ENCODE data around the gene NAMPT.
"Not testable (repeated sequence)": the region's sequence is repeated elsewhere in the genome, so short reads cannot be mapped to it uniquely, and the experiment has no call there.

Gene NAMPT

DNA sequence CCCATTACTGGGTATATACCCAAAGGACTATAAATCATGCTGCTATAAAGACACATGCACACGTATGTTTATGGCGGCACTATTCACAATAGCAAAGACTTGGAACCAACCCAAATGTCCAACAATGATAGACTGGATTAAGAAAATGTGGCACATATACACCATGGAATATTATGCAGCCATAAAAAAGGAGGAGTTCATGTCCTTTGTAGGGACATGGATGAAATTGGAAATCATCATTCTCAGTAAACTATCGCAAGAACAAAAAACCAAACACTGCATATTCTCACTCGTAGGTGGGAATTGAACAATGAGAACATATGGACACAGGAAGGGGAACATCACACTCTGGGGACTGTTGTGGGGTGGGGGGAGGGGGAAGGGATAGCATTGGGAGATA, 13.8 kb upstream of the NAMPT start:
- not testable (repeated sequence) for DNase-seq (ENCODE audit: low spot score)

DNA sequence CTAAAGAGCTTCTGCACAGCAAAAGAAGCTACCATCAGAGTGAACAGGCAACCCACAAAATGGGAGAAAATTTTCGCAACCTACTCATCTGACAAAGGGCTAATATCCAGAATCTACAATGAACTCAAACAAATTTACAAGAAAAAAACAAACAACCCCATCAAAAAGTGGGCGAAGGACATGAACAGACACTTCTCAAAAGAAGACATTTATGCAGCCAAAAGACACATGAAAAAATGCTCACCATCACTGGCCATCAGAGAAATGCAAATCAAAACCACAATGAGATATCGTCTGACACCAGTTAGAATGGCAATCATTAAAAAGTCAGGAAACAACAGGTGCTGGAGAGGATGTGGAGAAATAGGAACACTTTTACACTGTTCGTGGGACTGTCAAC, 13.4 kb upstream of the NAMPT start:
- DNase-seq (ENCODE audit: low spot score): not testable (repeated sequence)

DNA sequence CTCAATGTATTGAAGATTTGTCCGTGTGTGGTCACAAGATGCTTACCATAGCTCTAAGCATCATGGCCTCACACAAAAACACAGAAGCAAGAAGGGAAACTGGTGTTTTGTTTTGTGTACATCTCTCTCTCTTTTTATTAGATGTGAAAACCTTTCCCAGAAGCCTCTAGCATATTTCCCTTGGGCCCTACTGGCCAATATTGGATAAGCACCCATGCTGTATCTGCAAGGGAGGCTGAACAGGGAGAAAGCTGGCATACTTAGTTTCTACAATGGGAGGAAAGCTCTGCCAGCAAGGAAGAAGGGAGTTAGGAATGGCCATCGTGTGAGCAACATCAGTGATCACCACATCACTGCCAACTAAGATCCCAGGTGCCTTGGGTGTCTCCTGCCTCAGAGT, 9.6 kb upstream of the NAMPT start:
- no peak for DNase-seq (ENCODE audit: low spot score)

DNA sequence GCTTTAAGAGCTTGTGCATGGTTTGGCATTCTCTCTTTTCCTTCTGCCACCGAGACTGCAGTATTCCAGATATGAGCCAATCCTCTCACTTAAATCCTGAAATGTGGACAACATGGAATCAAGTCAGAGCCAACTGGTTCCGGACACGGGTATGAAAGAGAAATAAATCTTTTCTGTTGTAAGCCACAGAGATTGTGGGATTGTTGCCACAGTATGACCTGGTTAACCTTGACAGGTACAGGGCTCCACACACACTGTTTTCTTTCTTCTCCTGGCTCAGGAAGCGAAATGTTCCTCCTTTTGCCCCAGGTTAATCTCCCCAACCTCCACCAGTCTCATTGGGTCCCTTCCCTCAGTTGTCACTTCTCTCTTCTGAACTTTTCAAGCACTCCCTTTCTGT, 6.5 kb upstream of the NAMPT start:
- no peak for DNase-seq (ENCODE audit: low spot score)

DNA sequence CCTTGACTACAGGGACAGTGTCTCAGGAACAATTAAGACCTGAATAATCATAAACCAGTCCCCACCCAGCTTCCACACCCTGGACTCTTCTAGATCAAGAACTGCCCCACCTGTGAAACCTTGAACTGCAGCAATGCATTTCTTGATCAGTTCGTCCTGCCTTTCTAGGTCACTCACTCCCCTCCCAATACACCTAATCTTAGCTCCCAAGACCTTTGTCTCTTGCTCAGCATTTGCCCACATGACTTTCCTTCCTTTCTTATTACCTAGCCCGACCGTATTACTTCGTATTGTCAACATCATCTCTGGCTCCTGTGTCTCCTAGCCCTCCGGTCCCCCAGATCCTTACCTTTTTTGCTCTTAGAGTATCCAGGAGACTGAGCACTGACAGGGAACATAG, 5.5 kb upstream of the NAMPT start:
- DNase-seq (ENCODE audit: low spot score): no peak

DNA sequence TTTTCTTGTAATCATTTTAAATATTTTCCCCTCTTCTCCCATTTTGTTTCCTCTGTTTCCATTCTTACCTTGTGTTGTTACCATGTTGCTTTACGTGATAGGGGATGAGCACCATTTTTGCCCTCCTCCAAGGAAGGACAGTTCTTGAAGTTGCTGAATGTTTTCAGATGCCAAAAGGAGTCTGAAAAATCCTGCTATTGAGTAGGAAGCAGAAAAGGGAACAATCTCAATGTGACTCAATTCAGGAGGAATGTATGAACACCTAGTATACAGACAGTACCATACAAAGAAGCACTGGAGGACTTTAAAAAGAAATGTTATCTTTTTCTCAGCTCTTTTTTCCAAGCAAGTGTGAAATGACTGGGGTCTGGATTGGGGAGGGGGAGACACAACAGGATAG, 5.1 kb upstream of the NAMPT start:
- no peak for DNase-seq (ENCODE audit: low spot score)

DNA sequence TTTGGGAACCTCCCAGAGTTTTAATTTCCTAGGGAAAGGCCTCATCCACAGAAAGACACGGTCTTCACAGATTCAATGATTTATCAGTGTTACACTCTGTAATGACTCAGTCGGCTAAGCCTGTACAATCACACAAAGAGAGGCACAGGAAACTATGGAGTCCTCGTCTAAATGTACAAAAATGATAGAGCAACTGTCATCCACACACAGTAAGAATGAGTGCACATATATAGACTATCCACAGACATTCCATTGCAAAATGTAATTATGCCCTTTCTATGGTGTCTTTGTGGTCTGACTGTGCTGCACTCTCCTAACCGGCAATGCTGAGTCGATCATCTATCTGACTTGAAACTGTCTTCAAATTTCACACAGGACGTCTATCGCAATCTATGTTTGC, 3.5 kb upstream of the NAMPT start:
- no peak for DNase-seq (ENCODE audit: low spot score)

DNA sequence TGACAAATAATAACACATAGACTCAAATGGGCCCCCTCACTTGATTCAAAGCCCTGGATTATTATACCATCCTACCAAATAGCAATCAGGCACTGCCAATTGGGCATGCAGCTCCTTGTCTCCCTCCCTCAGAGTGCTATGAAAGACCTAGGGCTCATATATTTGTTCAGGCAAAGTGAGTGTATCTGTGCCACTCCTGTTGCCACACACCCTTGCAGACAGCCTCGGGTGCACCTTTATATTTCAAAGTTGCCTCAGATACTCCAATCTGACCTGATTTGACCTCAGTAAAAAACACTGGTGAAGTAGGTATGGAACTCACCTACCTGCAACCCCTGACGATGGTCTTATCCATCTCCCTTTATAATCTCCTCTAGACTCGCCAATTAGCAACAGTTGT, 3.0 kb upstream of the NAMPT start:
- DNase-seq (ENCODE audit: low spot score): no peak

DNA sequence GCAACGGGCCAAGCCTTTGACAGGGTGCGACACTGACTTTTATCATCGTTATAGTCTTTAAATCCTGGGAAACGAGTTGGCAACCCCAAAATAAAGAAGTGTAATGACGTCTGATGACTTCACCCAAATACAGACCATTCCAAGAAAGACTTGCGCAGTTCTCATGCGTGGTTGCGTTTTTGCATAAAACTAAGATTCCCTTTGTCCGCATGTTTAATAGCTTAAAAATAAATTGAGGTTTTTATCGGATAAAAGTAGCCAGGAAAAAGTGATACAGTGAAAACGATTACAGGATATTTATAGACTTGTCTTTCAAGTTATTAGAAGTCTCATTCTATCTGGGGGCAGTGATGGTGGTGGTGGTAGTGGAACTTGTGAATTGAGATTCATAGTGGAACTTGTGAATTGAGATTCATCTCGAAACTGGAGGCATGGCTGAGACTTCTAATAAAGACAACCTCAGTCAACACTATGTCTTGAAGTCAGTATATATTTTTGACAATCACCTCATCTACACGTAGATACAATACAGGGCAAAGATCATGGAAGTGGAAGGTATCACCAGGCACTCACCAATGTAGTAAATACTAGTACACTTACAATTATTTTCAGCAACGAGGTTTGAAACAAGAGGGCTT, 1.2 kb upstream of the NAMPT start:
- no peak for DNase-seq (ENCODE audit: low spot score)

DNA sequence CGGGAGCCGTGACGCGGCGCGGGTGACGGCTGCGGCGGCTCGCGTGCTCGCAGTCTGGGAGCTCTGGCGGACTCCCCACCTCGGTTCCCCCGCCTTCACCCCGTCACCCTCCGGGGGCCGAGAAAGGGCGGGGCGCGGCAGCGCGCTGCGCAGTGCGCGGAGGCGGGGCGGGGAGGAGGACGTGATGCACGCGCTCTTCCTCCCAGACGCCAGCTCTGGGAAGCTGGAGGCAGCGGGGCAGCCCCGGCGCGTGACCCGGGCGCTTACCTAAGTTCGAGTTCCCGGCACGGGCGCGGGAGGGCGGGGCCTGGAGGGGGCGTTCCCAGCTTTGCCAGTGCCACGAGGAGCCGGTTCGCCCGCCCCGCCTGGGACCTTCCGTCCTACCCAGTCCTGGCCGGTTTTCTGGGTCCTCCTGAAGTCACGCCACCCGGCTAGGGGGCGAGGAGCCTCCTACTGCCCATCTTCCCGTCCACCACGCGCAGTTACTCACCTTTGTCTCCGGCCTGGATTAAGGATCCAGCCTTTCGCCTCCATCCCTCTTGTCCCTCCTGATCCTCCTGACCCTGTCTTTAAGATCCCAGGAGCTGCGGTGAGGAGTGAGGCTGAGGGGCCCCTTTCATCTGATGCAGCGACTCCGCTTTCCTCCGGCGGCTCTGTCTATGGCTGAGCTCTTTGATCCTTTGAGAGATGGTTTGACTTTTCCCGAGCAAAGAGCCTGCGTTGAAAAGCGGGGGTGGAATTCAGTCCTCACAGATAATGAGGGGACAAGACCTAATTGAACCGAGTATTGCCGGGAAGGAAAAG, 470 bp upstream of the NAMPT start:
- DNase-seq (ENCODE audit: low spot score): peak; percentile 96

DNA sequence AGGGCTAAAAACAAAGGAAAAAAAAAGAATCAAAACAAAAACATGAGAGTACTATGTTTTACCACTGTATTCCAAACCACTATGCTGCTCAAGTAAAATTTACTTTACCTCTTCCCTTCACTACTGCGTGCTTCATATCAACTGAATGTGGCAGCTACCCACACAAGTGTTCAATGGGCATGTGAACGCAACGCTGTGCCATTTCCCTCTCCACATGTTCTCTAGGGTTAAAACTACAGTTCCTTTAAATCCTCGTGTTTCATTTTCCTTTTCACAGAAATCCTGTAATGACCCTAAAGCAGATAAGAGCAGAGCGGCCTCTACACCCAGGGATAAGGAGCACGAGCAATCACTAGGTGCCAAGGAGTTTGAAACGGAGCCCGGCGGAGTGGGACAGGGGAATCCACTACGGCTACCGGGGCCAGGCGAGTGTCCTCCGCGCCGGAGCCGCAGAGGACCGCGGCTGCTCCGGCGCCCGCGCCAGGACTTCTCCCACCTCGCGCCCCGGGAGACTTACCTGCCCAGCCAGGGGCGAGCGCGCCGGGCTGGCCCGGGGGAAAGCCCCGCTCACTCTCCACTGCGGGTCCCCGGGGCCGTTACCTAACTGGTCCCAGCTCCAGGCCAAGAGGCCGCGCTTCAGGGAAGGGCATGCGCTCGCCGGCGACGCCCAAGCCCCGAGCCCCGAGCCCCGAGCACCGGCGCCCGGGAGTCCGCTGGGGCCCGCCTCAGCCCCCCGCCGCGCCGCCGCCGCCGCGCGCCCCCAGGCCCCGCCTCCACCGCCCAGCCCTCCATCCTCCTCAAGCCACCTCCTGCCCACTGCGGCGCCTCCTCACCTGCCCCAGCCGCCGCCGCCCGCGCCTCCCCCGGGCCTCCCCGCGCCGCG, 711 bp downstream of the NAMPT start:
- peak; percentile 28 for DNase-seq (ENCODE audit: low spot score)

DNA sequence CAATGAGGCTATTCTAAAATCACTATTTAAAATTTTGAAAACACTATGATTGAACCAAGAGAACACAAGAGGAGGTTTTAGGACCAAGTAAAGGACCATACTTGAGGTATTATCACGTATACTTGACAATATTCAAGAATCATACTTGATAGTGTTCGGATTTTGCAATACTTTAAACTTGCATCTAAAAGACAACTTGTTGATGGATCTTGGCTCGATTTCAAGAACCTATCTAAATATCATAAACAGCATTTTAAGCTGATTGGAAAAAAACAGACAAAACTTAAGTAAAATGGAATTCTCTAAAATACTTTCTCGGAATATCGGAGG, 1.3 kb downstream of the NAMPT start:
- no peak for DNase-seq (ENCODE audit: low spot score)

DNA sequence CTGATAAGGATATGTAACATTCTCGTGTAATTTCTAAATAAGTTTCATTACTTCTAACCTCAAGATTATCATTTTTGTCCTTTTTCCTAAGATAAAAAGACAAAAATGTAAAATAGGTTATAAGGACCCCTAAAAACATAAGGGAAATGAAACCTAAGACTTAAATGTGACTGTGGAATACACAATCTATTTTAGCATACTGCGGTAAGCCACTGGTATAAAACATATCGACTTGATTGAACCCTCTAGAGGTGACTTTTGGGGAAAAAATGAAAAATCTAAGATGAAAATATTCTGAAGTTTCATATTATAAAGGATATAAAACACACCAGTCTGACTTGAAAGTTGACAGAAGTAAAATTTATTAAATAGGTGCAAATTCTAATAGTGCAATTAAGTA, 1.9 kb downstream of the NAMPT start:
- no peak for DNase-seq (ENCODE audit: low spot score)

DNA sequence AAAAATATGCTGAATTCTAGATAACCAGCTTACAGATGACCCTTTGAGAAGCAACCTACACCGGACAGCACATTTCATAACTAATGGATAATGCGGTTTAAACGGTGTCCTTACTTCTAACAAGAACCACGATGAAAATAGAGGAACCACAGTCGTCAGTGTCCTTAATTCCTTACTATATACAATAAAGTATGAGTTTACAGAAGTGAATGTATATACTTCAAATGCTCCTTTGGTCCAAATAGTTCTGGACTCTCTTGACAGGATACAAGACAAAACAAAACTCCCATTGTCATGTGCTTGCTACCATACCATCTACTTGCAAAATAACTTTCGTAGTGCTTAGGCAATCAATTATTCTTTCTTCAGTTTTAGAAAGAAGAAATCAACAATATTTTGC, 2.4 kb downstream of the NAMPT start:
- DNase-seq (ENCODE audit: low spot score): no peak

DNA sequence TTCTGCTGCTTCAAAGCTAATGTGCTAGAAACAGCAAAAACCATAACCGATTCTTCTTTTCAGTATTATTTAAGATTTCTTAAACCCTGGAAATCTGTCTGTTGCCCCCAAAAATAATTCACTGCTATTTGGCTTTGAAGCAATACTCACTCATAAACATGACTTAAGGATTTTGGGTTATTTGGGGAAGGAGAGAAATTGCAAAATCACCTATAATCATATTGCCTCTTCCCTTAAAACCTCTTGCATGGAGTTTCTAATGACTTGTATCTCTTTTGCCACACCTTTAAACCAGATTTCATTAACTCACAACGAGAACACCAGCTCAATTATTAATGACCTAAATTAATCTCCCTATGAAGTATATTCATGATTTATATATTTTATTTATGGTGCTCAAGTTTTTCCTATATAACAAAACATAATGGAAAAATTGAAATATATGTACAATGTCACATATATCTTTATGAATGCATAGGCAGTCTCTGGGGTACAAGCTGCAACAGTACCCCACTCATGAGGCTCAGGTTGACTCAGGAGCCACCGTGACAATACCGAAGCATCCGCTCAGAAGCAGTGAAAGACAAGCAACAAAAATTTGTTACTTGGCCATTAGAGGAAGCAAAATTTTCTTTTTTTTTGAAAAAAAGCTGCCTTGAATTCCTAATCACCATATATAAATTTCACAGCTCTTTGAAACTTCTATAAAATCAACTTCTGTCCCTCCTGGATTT, 3.0 kb downstream of the NAMPT start:
- no peak for DNase-seq (ENCODE audit: low spot score)

DNA sequence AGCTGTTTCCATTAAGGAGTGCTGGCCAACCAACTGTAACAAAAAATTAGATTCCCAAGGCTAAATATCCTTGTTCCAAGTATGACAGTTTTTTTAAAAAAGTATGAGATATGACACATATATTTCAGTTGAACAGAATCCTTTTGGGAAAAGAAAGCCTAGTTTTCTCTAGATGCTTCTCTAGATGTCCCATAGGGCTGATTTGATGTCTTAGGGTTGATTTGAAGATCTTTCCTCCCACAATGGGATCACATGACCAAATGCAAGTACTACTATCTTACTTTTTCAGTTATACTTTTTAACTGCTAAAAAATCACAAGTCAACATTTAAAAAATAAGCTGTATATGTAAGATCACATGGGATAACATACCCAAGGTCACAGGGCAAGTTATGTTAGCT, 3.7 kb downstream of the NAMPT start:
- DNase-seq (ENCODE audit: low spot score): no peak

DNA sequence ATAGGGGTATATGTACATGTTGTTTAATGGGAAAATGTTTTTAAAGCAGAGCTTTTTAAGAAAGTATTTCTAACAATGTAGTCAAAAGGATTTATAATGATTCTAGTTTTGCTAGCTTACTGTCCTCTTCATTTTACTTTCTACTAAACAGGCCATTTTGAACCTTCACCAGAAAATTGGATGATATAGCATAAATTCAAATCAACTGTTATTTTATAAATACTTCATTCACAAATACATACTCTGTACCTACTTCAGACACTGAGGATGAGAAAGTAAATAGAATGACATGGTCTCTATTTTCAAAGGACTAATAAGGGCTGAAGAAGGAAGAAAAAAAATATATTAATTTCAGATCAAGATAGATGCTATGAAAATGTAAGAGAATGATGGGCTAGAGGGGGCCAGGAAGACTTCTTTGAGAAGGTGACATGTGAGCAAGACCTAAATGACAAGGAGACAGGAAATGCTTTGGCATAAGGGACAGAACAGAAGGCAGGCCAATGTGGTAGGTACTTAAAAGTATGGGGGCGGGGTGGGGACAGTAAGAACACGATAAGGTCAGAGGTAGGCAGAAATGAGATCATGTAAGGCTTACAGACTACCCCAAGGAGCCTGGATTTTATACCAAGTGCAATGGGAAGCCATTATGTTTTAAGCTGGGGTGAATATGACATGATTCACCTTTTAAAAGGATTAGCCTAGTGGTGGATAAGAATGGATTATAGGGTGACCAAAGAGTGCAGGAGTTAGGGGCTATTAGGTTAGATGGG, 5.2 kb downstream of the NAMPT start:
- DNase-seq (ENCODE audit: low spot score): no peak

DNA sequence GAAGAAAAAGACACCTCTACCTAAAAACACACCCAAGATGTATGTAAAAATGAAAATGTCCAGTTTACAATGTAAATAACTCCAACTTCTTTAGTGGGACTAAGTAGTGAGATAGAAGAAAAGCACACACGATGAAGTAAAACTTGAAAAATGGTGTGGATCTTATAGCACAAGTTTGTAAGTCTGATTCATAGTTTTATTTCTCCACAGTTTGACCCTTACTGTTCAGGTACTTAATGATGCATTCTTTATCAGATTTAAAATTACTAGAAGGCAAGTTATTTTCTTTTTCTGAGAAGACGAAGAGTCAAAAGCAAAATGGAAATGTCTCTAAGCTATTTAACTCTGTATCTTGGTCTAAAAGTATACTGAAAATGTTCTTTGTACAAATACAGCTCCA, 6.1 kb downstream of the NAMPT start:
- no peak for DNase-seq (ENCODE audit: low spot score)

DNA sequence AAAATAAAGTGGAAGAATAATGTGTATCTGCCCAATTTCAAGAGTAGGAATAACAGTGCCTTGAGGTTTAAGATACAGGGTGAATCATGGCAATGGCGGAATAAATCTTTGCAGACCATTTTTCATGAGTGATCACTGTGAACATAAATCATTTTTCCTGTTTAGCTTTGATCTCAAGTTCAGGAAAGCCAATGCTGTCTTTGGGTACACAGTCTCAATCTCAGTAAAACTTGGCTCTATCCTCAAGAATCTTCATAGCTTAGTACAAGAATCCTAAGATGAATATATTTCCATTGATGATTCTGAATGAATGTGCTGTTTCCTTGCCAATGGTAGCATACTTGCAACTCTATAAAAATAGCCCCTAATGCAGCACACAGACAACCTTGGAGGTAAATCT, 6.8 kb downstream of the NAMPT start:
- DNase-seq (ENCODE audit: low spot score): no peak

DNA sequence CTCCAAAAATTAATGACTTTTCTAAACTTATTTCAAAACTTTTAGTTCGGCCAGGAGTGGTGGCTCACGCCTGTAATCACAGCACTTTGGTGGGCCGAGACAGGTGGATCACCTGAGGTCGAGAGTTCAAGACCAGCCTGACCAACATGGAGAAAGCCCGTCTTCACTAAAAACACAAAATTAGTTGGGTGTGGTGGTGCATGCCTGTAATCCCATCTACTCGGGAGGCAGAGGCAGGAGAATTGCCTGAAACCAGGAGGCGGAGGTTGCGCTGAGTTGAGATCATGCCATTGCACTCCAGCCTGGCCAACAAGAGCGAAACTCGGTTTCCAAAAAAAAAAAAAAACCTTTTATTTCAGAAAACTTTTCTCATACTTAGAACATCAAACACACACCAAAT, 8.3 kb downstream of the NAMPT start:
- no peak for DNase-seq (ENCODE audit: low spot score)

DNA sequence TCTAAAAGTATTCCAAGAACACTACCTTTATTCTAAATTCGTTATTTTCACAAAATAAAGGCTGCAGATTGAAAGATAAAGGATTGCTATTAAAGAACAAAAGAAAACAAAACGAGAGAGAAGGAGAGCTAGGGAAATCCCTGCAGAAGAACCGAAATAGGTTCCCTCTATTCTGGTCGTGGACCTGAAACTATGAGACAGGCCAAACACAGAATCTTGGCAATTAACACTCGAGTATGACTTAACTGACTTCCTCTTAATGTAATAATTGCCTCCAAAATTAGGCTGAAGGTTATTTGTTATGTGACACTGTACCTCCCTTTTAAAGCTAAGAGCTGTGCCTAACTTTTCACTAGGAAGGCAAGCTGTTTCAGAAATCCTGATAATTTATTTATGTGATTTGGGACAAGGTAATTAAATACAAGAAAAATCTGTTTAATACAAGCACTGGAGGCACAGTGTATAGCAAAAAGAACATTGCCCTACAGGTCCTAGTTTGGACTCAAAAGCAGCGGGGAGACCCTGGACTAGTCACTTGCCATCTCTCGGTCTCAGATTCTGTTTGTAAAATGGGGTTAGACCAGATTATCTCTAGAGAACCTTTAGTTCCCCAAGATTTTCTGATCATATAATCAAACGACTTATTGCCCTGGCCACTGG, 11.6 kb downstream of the NAMPT start:
- DNase-seq (ENCODE audit: low spot score): no peak
